Measurements from ENCODE around the gene WIPF2. TPM values are rescaled to one million over a fixed set of nuclear protein-coding genes. Genes with fewer than 3 reads are reported as not detected.
A peak's percentile ranks its signal among the peaks of the same experiment; 100 is the strongest.
"Not testable (repeated sequence)": the region's sequence is repeated elsewhere in the genome, so short reads cannot be mapped to it uniquely, and the experiment has no call there.

Gene WIPF2
- total RNA-seq, 1 donor from 2014 or later, result 32.2 TPM

GRCh38 chr17:40198576-40198975 lies 20.5 kb upstream of the WIPF2 start:
- TF ChIP-seq, protein P1, sequence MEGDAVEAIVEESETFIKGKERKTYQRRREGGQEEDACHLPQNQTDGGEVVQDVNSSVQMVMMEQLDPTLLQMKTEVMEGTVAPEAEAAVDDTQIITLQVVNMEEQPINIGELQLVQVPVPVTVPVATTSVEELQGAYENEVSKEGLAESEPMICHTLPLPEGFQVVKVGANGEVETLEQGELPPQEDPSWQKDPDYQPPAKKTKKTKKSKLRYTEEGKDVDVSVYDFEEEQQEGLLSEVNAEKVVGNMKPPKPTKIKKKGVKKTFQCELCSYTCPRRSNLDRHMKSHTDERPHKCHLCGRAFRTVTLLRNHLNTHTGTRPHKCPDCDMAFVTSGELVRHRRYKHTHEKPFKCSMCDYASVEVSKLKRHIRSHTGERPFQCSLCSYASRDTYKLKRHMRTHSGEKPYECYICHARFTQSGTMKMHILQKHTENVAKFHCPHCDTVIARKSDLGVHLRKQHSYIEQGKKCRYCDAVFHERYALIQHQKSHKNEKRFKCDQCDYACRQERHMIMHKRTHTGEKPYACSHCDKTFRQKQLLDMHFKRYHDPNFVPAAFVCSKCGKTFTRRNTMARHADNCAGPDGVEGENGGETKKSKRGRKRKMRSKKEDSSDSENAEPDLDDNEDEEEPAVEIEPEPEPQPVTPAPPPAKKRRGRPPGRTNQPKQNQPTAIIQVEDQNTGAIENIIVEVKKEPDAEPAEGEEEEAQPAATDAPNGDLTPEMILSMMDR (IDR thresholded peaks at IDR 0.05; ENCODE audit: unreplicated experiment), result no peak
- Mint-ChIP-seq H3K27ac (ENCODE audit: unreplicated experiment) (no peak overlapping the region), H3K27me3 (ENCODE audit: unreplicated experiment) (peaks cover 4% of the 10 kb centered on the region), H3K4me1 (ENCODE audit: unreplicated experiment) (peaks cover 13% of the 10 kb centered on the region), H3K4me3 (ENCODE audit: unreplicated experiment) (no peak overlapping the region), H3K36me3 (ENCODE audit: low read depth, unreplicated experiment) (peaks cover 3% of the 10 kb centered on the region), H3K9me3 (ENCODE audit: unreplicated experiment) (no peaks in the 10 kb centered on the region)
- DNase-seq (ENCODE audit: low spot score), result no peak

DNA sequence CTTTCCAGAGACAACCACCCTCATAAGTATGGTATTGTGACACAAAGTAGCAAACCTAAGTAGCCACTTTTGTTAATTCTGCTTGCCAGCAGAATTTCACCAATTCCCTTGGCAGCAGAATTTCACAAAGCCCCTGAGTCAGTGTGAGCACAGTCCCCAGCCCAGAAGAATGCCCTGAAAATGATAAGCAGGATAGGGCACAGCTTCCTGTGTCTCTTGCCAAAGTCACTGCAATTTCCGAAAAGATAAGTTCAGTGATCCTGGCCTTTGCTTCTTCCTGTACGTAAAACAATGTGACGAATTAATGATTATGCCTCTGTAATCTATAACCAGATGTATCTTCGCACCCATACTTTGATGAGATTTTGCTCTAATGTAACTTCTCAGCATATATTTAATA lies 16.0 kb upstream of the WIPF2 start:
- Mint-ChIP-seq H3K9me3 (ENCODE audit: unreplicated experiment) (no peaks in the 10 kb centered on the region), H3K36me3 (ENCODE audit: low read depth, unreplicated experiment) (no peaks in the 10 kb centered on the region), H3K27ac (ENCODE audit: unreplicated experiment) (no peak overlapping the region), H3K4me3 (ENCODE audit: unreplicated experiment) (no peak overlapping the region), H3K27me3 (ENCODE audit: unreplicated experiment) (peaks cover 5% of the 10 kb centered on the region), H3K4me1 (ENCODE audit: unreplicated experiment) (peaks cover 10% of the 10 kb centered on the region)
- TF ChIP-seq, protein P1 (IDR thresholded peaks at IDR 0.05; ENCODE audit: unreplicated experiment), result no peak
- DNase-seq (ENCODE audit: low spot score), result no peak

DNA sequence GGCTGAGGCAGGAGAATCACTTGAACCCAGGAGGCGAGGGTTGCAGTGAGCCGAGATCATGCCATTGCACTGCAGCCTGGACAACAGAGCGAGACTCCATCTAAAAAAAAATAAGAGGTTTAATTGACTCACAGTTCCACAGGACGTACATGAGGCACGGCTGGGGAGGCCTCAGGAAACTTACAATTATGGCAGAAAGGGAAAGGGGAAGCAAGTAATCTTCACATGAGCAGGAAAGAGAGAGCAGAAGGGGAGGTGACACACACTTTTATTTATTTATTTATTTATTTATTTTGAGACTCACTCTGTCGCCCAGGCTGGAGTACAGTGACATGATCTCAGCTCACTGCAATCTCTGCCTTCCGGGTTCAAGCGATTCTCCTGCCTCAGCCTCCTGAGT lies 12.9 kb upstream of the WIPF2 start:
- H3K4me1 Mint-ChIP-seq (ENCODE audit: unreplicated experiment), result peaks cover 12% of the 10 kb centered on the region
- H3K36me3 Mint-ChIP-seq (ENCODE audit: low read depth, unreplicated experiment); DNase-seq (ENCODE audit: low spot score); H3K4me3 Mint-ChIP-seq (ENCODE audit: unreplicated experiment); H3K9me3 Mint-ChIP-seq (ENCODE audit: unreplicated experiment); H3K27ac Mint-ChIP-seq (ENCODE audit: unreplicated experiment); H3K27me3 Mint-ChIP-seq (ENCODE audit: unreplicated experiment): not testable (repeated sequence)

GRCh38 chr17:40209404-40210093 lies 9.6 kb upstream of the WIPF2 start:
- DNase-seq (ENCODE audit: low spot score), result no peak
- H3K4me3 Mint-ChIP-seq (ENCODE audit: unreplicated experiment), result no peak overlapping the region
- H3K36me3 Mint-ChIP-seq (ENCODE audit: low read depth, unreplicated experiment), result no peaks in the 10 kb centered on the region
- H3K9me3 Mint-ChIP-seq (ENCODE audit: unreplicated experiment), result no peaks in the 10 kb centered on the region
- TF ChIP-seq, protein P1 (IDR thresholded peaks at IDR 0.05; ENCODE audit: unreplicated experiment), result no peak
- H3K4me1 Mint-ChIP-seq (ENCODE audit: unreplicated experiment), result peaks cover 6% of the 10 kb centered on the region
- peaks cover 4% of the 10 kb centered on the region for H3K27me3 Mint-ChIP-seq (ENCODE audit: unreplicated experiment)
- H3K27ac Mint-ChIP-seq (ENCODE audit: unreplicated experiment), result no peak overlapping the region

DNA sequence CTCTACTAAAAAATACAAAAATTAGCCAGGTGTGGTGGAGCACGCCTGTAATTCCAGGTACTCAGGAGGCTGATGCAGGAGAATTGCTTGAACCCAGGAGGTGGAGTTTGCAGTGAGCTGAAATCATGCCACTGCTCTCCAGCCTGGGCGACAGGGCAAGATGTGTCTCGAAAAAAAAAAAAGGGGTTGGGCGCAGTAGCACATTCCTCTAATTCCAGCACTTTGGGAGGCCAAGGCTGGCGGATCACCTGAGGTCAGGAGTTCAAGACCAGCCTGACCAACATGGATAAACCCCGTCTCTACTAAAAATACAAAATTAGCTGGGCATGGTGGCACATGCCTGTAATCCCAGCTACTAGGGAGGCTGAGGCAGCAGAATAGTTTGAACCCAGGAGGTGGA lies 5.2 kb upstream of the WIPF2 start:
- H3K4me1 Mint-ChIP-seq (ENCODE audit: unreplicated experiment); H3K9me3 Mint-ChIP-seq (ENCODE audit: unreplicated experiment); H3K27me3 Mint-ChIP-seq (ENCODE audit: unreplicated experiment); H3K36me3 Mint-ChIP-seq (ENCODE audit: low read depth, unreplicated experiment); H3K4me3 Mint-ChIP-seq (ENCODE audit: unreplicated experiment); H3K27ac Mint-ChIP-seq (ENCODE audit: unreplicated experiment); DNase-seq (ENCODE audit: low spot score): not testable (repeated sequence)

GRCh38 chr17:40218006-40218739 lies 931 bp upstream of the WIPF2 start:
- TF ChIP-seq, protein P1 (IDR thresholded peaks at IDR 0.05; ENCODE audit: unreplicated experiment), result no peak
- peak overlapping the region; percentile 100 for H3K27ac Mint-ChIP-seq (ENCODE audit: unreplicated experiment)
- H3K4me3 Mint-ChIP-seq (ENCODE audit: unreplicated experiment), result peak overlapping the region; percentile 97
- H3K9me3 Mint-ChIP-seq (ENCODE audit: unreplicated experiment), result no peaks in the 10 kb centered on the region
- H3K27me3 Mint-ChIP-seq (ENCODE audit: unreplicated experiment), result peaks cover 8% of the 10 kb centered on the region
- H3K36me3 Mint-ChIP-seq (ENCODE audit: low read depth, unreplicated experiment), result peaks cover 3% of the 10 kb centered on the region
- H3K4me1 Mint-ChIP-seq (ENCODE audit: unreplicated experiment), result peaks cover 12% of the 10 kb centered on the region
- no peak for DNase-seq (ENCODE audit: low spot score)
